HepG2 (cell line): Measurements from ENCODE around the gene ARTN. TPM values are rescaled to one million over a fixed set of nuclear protein-coding genes. Genes with fewer than 3 reads are reported as not detected.

ENCODE experiments used
- BRF2 ChIP-seq: sonication (generic); formaldehyde crosslinking; IDR thresholded peaks from 2 replicates; pipeline ENCODE4 v1.8.1; 2022; ENCODE audit warnings: mild to moderate bottlenecking, missing genetic modification reagents
- CAMTA2 ChIP-seq: sonication (generic); formaldehyde crosslinking; IDR thresholded peaks from 2 replicates; pipeline ENCODE4 v1.4.0; 2020; ENCODE audit warnings: mild to moderate bottlenecking, missing genetic modification reagents, borderline replicate concordance
- FOXA1 ChIP-seq, 2 experiments: fragments of 450-650 bp in 1 of 2; sonication (generic) in 1 of 2; formaldehyde crosslinking in 1 of 2; IDR thresholded peaks; 2 replicates each; pipeline versions ENCODE4 v1.4.0 to v1.6.1; 2016 to 2020; ENCODE audit warnings: missing genetic modification reagents in 1 of 2
- KDM5B ChIP-seq: sonication (generic); formaldehyde crosslinking; IDR thresholded peaks from 2 replicates; pipeline ENCODE4 v1.4.0; 2020; ENCODE audit warnings: missing genetic modification reagents, mild to moderate bottlenecking, borderline replicate concordance
- KMT2B ChIP-seq: IDR thresholded peaks from 2 replicates; pipeline ENCODE4 v1.6.1; 2016; ENCODE audit warnings: missing genetic modification reagents, missing compliant biosample characterization
- PRDM15 ChIP-seq: sonication (generic); formaldehyde crosslinking; IDR thresholded peaks from 2 replicates; pipeline ENCODE4 v1.4.0; 2020; ENCODE audit warnings: missing genetic modification reagents
- SMARCC2 ChIP-seq: fragments of 450-650 bp; IDR thresholded peaks from 2 replicates; pipeline ENCODE4 v1.6.1; 2017; ENCODE audit warnings: antibody characterized with exemption, mild to moderate bottlenecking
- ZBTB49 ChIP-seq: sonication (generic); formaldehyde crosslinking; IDR thresholded peaks from 2 replicates; pipeline ENCODE4 v1.4.0; 2020; ENCODE audit warnings: missing genetic modification reagents, borderline replicate concordance
- ZFAT ChIP-seq: sonication (generic); formaldehyde crosslinking; conservative IDR thresholded peaks from 2 replicates; pipeline ENCODE4 v1.8.1; 2023; ENCODE audit warnings: missing genetic modification reagents, inconsistent platforms
- ZNF263 ChIP-seq: sonication (generic); formaldehyde crosslinking; IDR thresholded peaks from 2 replicates; pipeline ENCODE4 v1.4.0; 2020; ENCODE audit warnings: missing genetic modification reagents
- ZNF629 ChIP-seq: sonication (generic); formaldehyde crosslinking; conservative IDR thresholded peaks from 2 replicates; pipeline ENCODE4 v1.5.0; 2020; ENCODE audit warnings: missing genetic modification reagents
- ZNF687 ChIP-seq: sonication (generic); formaldehyde crosslinking; IDR thresholded peaks from 2 replicates; pipeline ENCODE4 v1.5.1; 2020; ENCODE audit warnings: mild to moderate bottlenecking, missing genetic modification reagents, moderate library complexity
- ZNF772 ChIP-seq: sonication (generic); formaldehyde crosslinking; IDR thresholded peaks from 2 replicates; pipeline ENCODE4 v1.5.0; 2020; ENCODE audit warnings: mild to moderate bottlenecking, missing genetic modification reagents
- polyA plus RNA-seq, 8 experiments: library from polyadenylated mRNA; depleted of rRNA in 3 of 8; stranded (reverse) in 7 of 8; unstranded in 1 of 8; fragments of >200 nt; fragmentation: Illumina TruSeq in 4 of 8; extraction: Trizol in 4 of 8; gene quantifications; 2 replicates each; pipeline versions ENCODE4 v1.2.1 to v1.2.3, GENCODE V29; 2011 to 2016; ENCODE audit warnings: low read depth in 4 of 8, missing spikeins in 1 of 8, mixed read lengths in 1 of 8; ENCODE audit not compliant: insufficient read depth in 1 of 8
- total RNA-seq, 5 experiments: library from RNA; depleted of rRNA; stranded (reverse); fragments of >200 nt; fragmentation: Illumina TruSeq; extraction: Trizol; gene quantifications; 2 replicates each; pipeline ENCODE4 v1.2.3, GENCODE V29; 2016; ENCODE audit warnings: low read depth in 1 of 5

Gene ARTN
- total and polyA plus RNA-seq, 2 of the 13 experiments (the other 11 are each of a cell fraction or from before 2014, with no cell fraction given), result 0.11 to 0.62 TPM

- TF ChIP-seq PRDM15 (CRISPR knock-in tag), result 0 out of 2 replicates have a peak, but pooled peaks have one; percentile 2
- TF ChIP-seq BRF2 (CRISPR knock-in tag), result no peak
- no peak for TF ChIP-seq ZBTB49 (CRISPR knock-in tag)
- TF ChIP-seq ZFAT (CRISPR knock-in tag), result 0 out of 2 replicates have a peak, but pooled peaks have one; percentile 5
- TF ChIP-seq KMT2B (CRISPR knock-in tag), result no peak
- TF ChIP-seq KDM5B (CRISPR knock-in tag), result peak; percentile 63; the same call in 1 of the 2 replicates
- peak; percentile 24; the same call in 1 of the 2 replicates for TF ChIP-seq ZNF687 (CRISPR knock-in tag)
- TF ChIP-seq ZNF772 (CRISPR knock-in tag), result 0 out of 2 replicates have a peak, but pooled peaks have one; percentile 36
- peak; percentile 81 for TF ChIP-seq ZNF263
- no peak for TF ChIP-seq SMARCC2
- no peak for TF ChIP-seq FOXA1 (IDR thresholded peaks at IDR 0.05)
- 0 out of 2 replicates have a peak, but pooled peaks have one; percentile 8 for TF ChIP-seq FOXA1 (CRISPR knock-in tag; IDR thresholded peaks at IDR 0.05)
- 0 out of 2 replicates have a peak, but pooled peaks have one; percentile 51 for TF ChIP-seq CAMTA2 (CRISPR knock-in tag)
- peak; percentile 36 for TF ChIP-seq ZNF629 (CRISPR knock-in tag)
Measured at GRCh38 chr1:43935711-43936427, 2.3 kb downstream of the ARTN start (continued).
